ENCODE data around the gene BLOC1S4. TPM values are rescaled to one million over a fixed set of nuclear protein-coding genes. Genes with fewer than 3 reads are reported as not detected.
A peak's percentile ranks its signal among the peaks of the same experiment; 100 is the strongest.
"Not testable (repeated sequence)": the region's sequence is repeated elsewhere in the genome, so short reads cannot be mapped to it uniquely, and the experiment has no call there.

The BLOC1S4 gene
- polyA plus RNA-seq (2013, experiment 1 of 2; ENCODE audit: insufficient read length): 12.6 TPM
- polyA plus RNA-seq (2013, experiment 2 of 2; ENCODE audit: insufficient read length): 11.3 TPM

- DNase-seq: peak; percentile 90
These were observed at the start of gene BLOC1S4 for GRCh38 chr4:6716018-6716911. BLOC1S4 (plus strand) TSS chr4:6716174; CDS start chr4:6716210, 36 bp downstream.

GRCh38 chr4:6668391-6668790 is 47.6 kb upstream of the BLOC1S4 start:
- DNase-seq: peak; percentile 88

GRCh38 chr4:6671648-6672047 is 44.3 kb upstream of the BLOC1S4 start:
- no peak for DNase-seq

- no peak for DNase-seq
These were observed 43.8 kb upstream of the BLOC1S4 start for GRCh38 chr4:6672131-6672530.

GRCh38 chr4:6672541-6673190 is 43.3 kb upstream of the BLOC1S4 start:
- not testable (repeated sequence) for DNase-seq

GRCh38 chr4:6673191-6673659 is 42.7 kb upstream of the BLOC1S4 start:
- DNase-seq: not testable (repeated sequence)

GRCh38 chr4:6673660-6674499 is 42.1 kb upstream of the BLOC1S4 start:
- peak; percentile 93 for DNase-seq

GRCh38 chr4:6674500-6675149 is 41.3 kb upstream of the BLOC1S4 start:
- no peak for DNase-seq

- DNase-seq: no peak
These were observed 39.0 kb upstream of the BLOC1S4 start for GRCh38 chr4:6676722-6677558.

GRCh38 chr4:6680372-6681034 is 35.5 kb upstream of the BLOC1S4 start:
- DNase-seq: no peak

- DNase-seq: no peak
These were observed 34.8 kb upstream of the BLOC1S4 start for GRCh38 chr4:6681191-6681590.

GRCh38 chr4:6682862-6683590 is 32.9 kb upstream of the BLOC1S4 start:
- DNase-seq: no peak

GRCh38 chr4:6684656-6685055 is 31.3 kb upstream of the BLOC1S4 start:
- DNase-seq: no peak

GRCh38 chr4:6686104-6686787 is 29.7 kb upstream of the BLOC1S4 start:
- DNase-seq: no peak

GRCh38 chr4:6687947-6688878 is 27.8 kb upstream of the BLOC1S4 start:
- no peak for DNase-seq

GRCh38 chr4:6688879-6689505 is 27.0 kb upstream of the BLOC1S4 start:
- peak; percentile 97 for DNase-seq

GRCh38 chr4:6689506-6689960 is 26.4 kb upstream of the BLOC1S4 start:
- no peak for DNase-seq

Measured in fibroblast of skin of back (primary cell).